ENCODE results near the gene IFNW1. TPM values are rescaled to one million over a fixed set of nuclear protein-coding genes. Genes with fewer than 3 reads are reported as not detected.
"Not testable (repeated sequence)": the region's sequence is repeated elsewhere in the genome, so short reads cannot be mapped to it uniquely, and the experiment has no call there.

The IFNW1 gene
- total RNA-seq, 4 donors from 2014 or later: not detected

DNA sequence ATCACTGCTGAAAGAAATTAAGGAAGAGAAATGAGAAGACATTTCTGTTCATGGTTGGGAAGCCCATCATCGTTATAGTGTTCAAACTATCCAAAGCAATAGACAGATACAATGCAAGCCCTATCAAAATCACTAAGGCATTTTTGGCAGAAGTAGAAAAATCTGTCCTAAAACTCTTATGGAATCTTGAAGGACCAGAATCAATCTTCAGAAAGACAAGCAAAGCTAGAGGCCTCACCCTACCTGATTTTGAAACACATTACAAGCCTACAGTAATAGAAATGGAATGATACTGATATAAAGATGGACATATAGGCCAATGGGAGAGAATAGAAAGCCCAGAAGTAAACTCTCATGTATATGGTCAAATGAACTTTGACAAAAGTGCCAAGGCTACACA is 29.7 kb upstream of the IFNW1 start:
- TF ChIP-seq POLR2A (IDR thresholded peaks at IDR 0.05): no peak
- TF ChIP-seq, protein P1, sequence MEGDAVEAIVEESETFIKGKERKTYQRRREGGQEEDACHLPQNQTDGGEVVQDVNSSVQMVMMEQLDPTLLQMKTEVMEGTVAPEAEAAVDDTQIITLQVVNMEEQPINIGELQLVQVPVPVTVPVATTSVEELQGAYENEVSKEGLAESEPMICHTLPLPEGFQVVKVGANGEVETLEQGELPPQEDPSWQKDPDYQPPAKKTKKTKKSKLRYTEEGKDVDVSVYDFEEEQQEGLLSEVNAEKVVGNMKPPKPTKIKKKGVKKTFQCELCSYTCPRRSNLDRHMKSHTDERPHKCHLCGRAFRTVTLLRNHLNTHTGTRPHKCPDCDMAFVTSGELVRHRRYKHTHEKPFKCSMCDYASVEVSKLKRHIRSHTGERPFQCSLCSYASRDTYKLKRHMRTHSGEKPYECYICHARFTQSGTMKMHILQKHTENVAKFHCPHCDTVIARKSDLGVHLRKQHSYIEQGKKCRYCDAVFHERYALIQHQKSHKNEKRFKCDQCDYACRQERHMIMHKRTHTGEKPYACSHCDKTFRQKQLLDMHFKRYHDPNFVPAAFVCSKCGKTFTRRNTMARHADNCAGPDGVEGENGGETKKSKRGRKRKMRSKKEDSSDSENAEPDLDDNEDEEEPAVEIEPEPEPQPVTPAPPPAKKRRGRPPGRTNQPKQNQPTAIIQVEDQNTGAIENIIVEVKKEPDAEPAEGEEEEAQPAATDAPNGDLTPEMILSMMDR (IDR thresholded peaks at IDR 0.05): no peak
- Histone ChIP-seq H3K4me3 (replicated peaks in 1 of 3) (no peak overlapping the region), H3K27ac (no peak overlapping the region), H3K9me3 (no peaks in the 10 kb centered on the region), H3K36me3 (no peaks in the 10 kb centered on the region), H3K27me3 (no peaks in the 10 kb centered on the region), H3K4me1 (no peaks in the 10 kb centered on the region)
- DNase-seq: no peak
- intact Hi-C loops (cut with DNase I): no loop called here
- 77 to 80% methylated on average over 1 of the region's 1 CpG for WGBS, 2 donors

GRCh38 chr9:21166560-21166959 is 24.9 kb upstream of the IFNW1 start, which contains the start of gene IFNA21:
TSS of gene IFNA21 (minus strand) at chr9:21166660. CDS start at chr9:21166612, 48 bp downstream.
- H3K27ac ChIP-seq; H3K9me3 ChIP-seq; intact Hi-C loops (cut with DNase I); H3K36me3 ChIP-seq; DNase-seq; H3K4me1 ChIP-seq; H3K4me3 ChIP-seq (replicated peaks in 1 of 3); H3K27me3 ChIP-seq: not testable (repeated sequence)
- 98 to 99% methylated on average over 2 of the region's 2 CpGs for WGBS, 2 donors

DNA sequence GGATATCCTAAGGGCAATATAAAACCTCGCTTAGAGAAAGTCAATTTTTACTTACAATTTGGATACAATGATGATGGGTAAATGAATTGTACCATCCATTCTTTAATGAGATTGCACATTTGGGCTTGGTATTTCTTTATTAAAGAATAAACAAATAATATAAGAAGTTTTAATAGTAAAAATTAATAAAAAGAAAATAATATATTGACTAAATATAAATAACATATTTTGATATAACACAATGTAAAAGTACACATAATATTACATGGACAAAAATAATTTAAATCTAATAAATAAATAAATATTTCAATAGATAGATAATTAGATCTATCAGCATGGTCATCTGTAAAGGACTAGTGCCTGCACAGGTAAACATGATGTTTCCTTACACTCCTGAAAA is 23.9 kb upstream of the IFNW1 start:
- Histone ChIP-seq H3K27ac (no peak overlapping the region), H3K9me3 (no peaks in the 10 kb centered on the region), H3K36me3 (no peaks in the 10 kb centered on the region), H3K4me3 (replicated peaks in 1 of 3) (no peak overlapping the region), H3K27me3 (no peaks in the 10 kb centered on the region), H3K4me1 (no peaks in the 10 kb centered on the region)
- TF ChIP-seq, protein P1 (IDR thresholded peaks at IDR 0.05): no peak
- TF ChIP-seq POLR2A (IDR thresholded peaks at IDR 0.05): no peak
- intact Hi-C loops (cut with DNase I): no loop called here
- no peak for DNase-seq
- WGBS, 2 donors: 94 to 98% methylated on average over 1 of the region's 1 CpG

DNA sequence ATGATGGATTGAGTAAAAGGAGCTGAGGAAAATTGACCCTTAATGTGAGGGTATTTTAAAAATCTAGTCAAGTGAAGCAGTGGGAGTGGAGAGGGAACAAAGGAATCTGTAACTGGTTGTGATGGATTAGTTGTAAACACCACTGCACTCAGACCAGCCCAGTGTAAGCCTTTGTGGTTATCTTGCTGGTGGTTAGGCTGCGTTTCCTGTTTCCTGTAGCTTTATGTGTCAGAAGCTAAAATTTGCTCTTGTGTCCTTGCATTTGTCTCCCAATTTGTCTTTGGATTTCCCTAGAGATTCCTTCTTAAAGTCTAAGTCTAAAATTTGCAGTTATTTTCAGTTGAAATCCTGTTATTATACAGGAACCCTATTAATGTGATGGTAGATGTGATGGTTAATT is 18.5 kb upstream of the IFNW1 start:
- DNase-seq: no peak
- WGBS, 2 donors: 40 to 50% methylated on average over 1 of the region's 1 CpG
- TF ChIP-seq POLR2A (IDR thresholded peaks at IDR 0.05): no peak
- TF ChIP-seq, protein P1 (IDR thresholded peaks at IDR 0.05): no peak

GRCh38 chr9:21155501-21155900 is 13.9 kb upstream of the IFNW1 start:
- Histone ChIP-seq H3K9me3 (no peaks in the 10 kb centered on the region), H3K4me1 (no peaks in the 10 kb centered on the region), H3K4me3 (replicated peaks in 1 of 3) (no peak overlapping the region), H3K27me3 (no peaks in the 10 kb centered on the region), H3K27ac (no peak overlapping the region), H3K36me3 (no peaks in the 10 kb centered on the region)
- TF ChIP-seq, protein P1 (IDR thresholded peaks at IDR 0.05): no peak
- no peak for TF ChIP-seq POLR2A (IDR thresholded peaks at IDR 0.05)
- no peak for DNase-seq
- intact Hi-C loops (cut with DNase I): no loop called here
- WGBS, 2 donors: 78 to 79% methylated on average over 2 of the region's 2 CpGs

More for the DNA sequence above, 18.5 kb upstream of the IFNW1 start:
- Histone ChIP-seq H3K27ac (no peak overlapping the region), H3K27me3 (no peaks in the 10 kb centered on the region), H3K36me3 (no peaks in the 10 kb centered on the region), H3K4me3 (replicated peaks in 1 of 3) (no peak overlapping the region), H3K9me3 (no peaks in the 10 kb centered on the region), H3K4me1 (no peaks in the 10 kb centered on the region)
- intact Hi-C loops (cut with DNase I): no loop called here

All from thyroid gland (tissue), 4 donors.